ENCODE results near the gene FBXW12.

The FBXW12 gene

GRCh38 chr3:48423241-48423882 is 51.3 kb downstream of the FBXW12 start:
- DNase-seq: no peak

- DNase-seq: no peak
Measured at GRCh38 chr3:48423883-48424695, 52.1 kb downstream of the FBXW12 start.

- DNase-seq: no peak
Measured at GRCh38 chr3:48425281-48425812, 53.3 kb downstream of the FBXW12 start.

GRCh38 chr3:48426401-48426909 is 54.4 kb downstream of the FBXW12 start:
- no peak for DNase-seq

GRCh38 chr3:48426944-48427629 is 55.1 kb downstream of the FBXW12 start:
- no peak for DNase-seq

GRCh38 chr3:48427630-48427962 is 55.6 kb downstream of the FBXW12 start:
- DNase-seq: no peak

- no peak for DNase-seq
Measured at GRCh38 chr3:48428088-48428571, 56.1 kb downstream of the FBXW12 start.

GRCh38 chr3:48428572-48429316 is 56.7 kb downstream of the FBXW12 start:
- DNase-seq: no peak

- peak; percentile 62 to 65 for DNase-seq
Measured at GRCh38 chr3:48429317-48429959, 57.4 kb downstream of the FBXW12 start.

- peak in 1 of 2 experiments; percentile 16 for DNase-seq
Measured at GRCh38 chr3:48429960-48430707, 58.1 kb downstream of the FBXW12 start, which contains the start of gene PLXNB1. Gene PLXNB1, minus strand, starts transcription at chr3:48430086. Its CDS starts 5,475 bp downstream, at chr3:48424611.

GRCh38 chr3:48430708-48431101 is 58.7 kb downstream of the FBXW12 start:
- no peak for DNase-seq

GRCh38 chr3:48431224-48432029 is 59.4 kb downstream of the FBXW12 start:
- no peak for DNase-seq

- no peak for DNase-seq
Measured at GRCh38 chr3:48432411-48433371, 60.7 kb downstream of the FBXW12 start.

- DNase-seq: no peak
Measured at GRCh38 chr3:48433472-48434118, 61.6 kb downstream of the FBXW12 start.

- no peak for DNase-seq
Measured at GRCh38 chr3:48434591-48435222, 62.7 kb downstream of the FBXW12 start.

GRCh38 chr3:48435223-48435595 is 63.2 kb downstream of the FBXW12 start:
- DNase-seq: no peak

GRCh38 chr3:48435774-48436476 is 63.9 kb downstream of the FBXW12 start:
- DNase-seq: peak; percentile 77 to 80

- DNase-seq: no peak
Measured at GRCh38 chr3:48436477-48436787, 64.4 kb downstream of the FBXW12 start.
